Neutrophil (primary cell): ENCODE measurements around the gene STK11.
A peak's percentile ranks its signal among the peaks of the same experiment; 100 is the strongest.

Experiments used
- H3K27ac ChIP-seq: fragments of 200-600 bp; sonication (generic); 2 replicates; pipeline ENCODE4 v1.5.1; 2016; ENCODE audit warnings: mild to moderate bottlenecking, moderate library complexity
- H3K27me3 ChIP-seq: fragments of 200-600 bp; sonication (generic); 2 replicates; pipeline ENCODE4 v1.6.0; 2016; ENCODE audit warnings: mild to moderate bottlenecking
- H3K36me3 ChIP-seq: fragments of 200-600 bp; sonication (generic); 2 replicates; pipeline ENCODE4 v1.5.1; 2017
- H3K4me1 ChIP-seq, 2 experiments: fragments of 200-600 bp in 1 of 2; sonication (generic) in 1 of 2; 1 replicate in 1 of 2; 2 replicates in 1 of 2; pipeline versions ENCODE4 v1.5.1 to v1.6.1; 2013 to 2016; ENCODE audit warnings: low read depth in 1 of 2, low read length in 1 of 2, mild to moderate bottlenecking in 1 of 2, moderate library complexity in 1 of 2; ENCODE audit not compliant: control insufficient read depth in 1 of 2, insufficient read depth in 1 of 2
- H3K4me3 ChIP-seq, 2 experiments: fragments of 200-600 bp in 1 of 2; sonication (generic) in 1 of 2; 1 replicate in 1 of 2; 2 replicates in 1 of 2; pipeline ENCODE4 v1.5.1; 2013 to 2016; ENCODE audit warnings: low read depth in 1 of 2, low read length in 1 of 2, mild to moderate bottlenecking in 1 of 2, moderate library complexity in 1 of 2
- H3K9me3 ChIP-seq: fragments of 200-600 bp; sonication (generic); 2 replicates; pipeline ENCODE4 v1.5.1; 2016
- CTCF ChIP-seq: fragments of 200-600 bp; sonication (generic); IDR thresholded peaks from 2 replicates; pipeline ENCODE4 v1.5.1; 2016; ENCODE audit warnings: antibody characterized with exemption

STK11 gene

GRCh38 chr19:1255186-1256161 lies 49.9 kb downstream of the STK11 start:
- Histone ChIP-seq H3K36me3 (peaks cover 89% of the 10 kb centered on the region), H3K9me3 (peaks cover 14% of the 10 kb centered on the region), H3K4me1 (peaks cover 71 to 73% of the 10 kb centered on the region in 2 experiments), H3K27ac (peak overlapping the region; percentile 100), H3K27me3 (no peaks in the 10 kb centered on the region), H3K4me3 (peak overlapping the region; percentile 20 to 98)
- TF ChIP-seq CTCF = no peak

DNA sequence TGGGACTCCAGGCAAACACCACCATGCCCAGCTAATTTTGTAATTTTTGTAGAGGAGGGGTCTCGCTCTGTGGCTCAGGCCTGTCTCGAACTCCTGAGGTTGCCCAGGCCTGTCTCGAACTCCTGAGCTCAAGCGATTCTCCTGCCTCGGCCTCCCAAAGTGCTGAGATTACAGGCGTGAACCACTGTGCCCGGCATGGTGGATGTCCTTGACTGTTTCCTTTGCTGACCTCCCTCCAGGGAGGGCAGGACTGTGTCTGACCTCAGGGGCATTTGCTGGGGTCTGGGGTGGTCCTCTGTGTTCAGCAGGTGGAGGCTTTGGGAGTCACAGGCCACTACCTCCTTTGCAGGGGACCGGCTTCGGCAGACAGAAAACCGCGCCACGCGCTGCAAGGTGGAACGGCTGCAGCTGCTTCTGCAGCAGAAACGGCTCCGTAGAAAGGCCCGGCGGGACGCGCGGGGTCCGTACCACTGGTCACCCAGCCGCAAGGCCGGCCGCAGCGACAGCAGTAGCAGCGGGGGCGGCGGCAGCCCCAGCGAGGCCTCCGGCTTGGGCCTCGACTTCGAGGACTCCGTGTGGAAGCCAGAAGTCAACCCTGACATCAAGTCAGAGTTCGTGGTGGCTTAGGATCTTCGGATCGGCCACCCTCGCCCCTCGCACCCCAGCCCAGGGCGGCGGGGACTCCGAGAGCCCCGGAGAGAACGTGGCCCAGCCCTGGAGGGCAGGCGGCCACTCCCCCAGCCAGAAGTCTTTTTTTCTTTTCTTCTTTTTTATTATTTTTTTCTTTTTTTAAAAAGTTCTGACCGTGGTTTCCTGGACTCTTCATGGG lies 51.3 kb downstream of the STK11 start:
- Histone ChIP-seq H3K27me3 (no peaks in the 10 kb centered on the region), H3K27ac (peak overlapping the region; percentile 100), H3K9me3 (peaks cover 14% of the 10 kb centered on the region), H3K4me3 (peak overlapping the region; percentile 71 to 72), H3K4me1 (peaks cover 79 to 80% of the 10 kb centered on the region in 2 experiments), H3K36me3 (peaks cover 76% of the 10 kb centered on the region)
- no peak for TF ChIP-seq CTCF

- Histone ChIP-seq H3K4me1 (peaks cover 87% of the 10 kb centered on the region in 2 experiments), H3K9me3 (peaks cover 14% of the 10 kb centered on the region), H3K36me3 (peaks cover 71% of the 10 kb centered on the region), H3K27me3 (no peaks in the 10 kb centered on the region), H3K27ac (peak overlapping the region; percentile 100), H3K4me3 (peak overlapping the region; percentile 71 to 72)
- no peak for TF ChIP-seq CTCF
Measured at GRCh38 chr19:1257475-1258162, 52.0 kb downstream of the STK11 start.

DNA sequence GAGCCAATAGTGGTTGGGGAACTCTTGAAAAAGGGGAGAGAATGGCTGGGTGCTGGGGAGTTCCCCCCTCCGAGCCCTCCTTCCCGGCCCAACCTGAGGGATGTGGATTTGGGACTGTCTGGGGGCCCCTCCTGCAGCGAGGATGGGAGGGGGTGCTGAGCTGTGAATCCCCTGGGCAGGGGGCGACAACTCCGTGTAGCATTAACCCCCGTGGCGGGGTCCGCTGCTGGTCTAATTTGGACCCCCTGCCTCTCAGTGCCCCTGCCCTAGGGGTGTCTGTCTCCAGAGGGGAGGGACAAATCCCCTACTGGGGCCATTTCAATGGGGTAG lies 52.5 kb downstream of the STK11 start:
- H3K36me3 ChIP-seq = peaks cover 66% of the 10 kb centered on the region
- peak overlapping the region; percentile 100 for H3K27ac ChIP-seq
- peak overlapping the region; percentile 71 to 72 for H3K4me3 ChIP-seq
- H3K27me3 ChIP-seq = no peaks in the 10 kb centered on the region
- H3K9me3 ChIP-seq = peaks cover 14% of the 10 kb centered on the region
- peaks cover 89 to 92% of the 10 kb centered on the region in 2 experiments for H3K4me1 ChIP-seq
- TF ChIP-seq CTCF = no peak

- Histone ChIP-seq H3K4me3 (peak overlapping the region; percentile 71 to 72), H3K27me3 (no peaks in the 10 kb centered on the region), H3K4me1 (peaks cover 86 to 93% of the 10 kb centered on the region in 2 experiments), H3K36me3 (peaks cover 60% of the 10 kb centered on the region), H3K27ac (peak overlapping the region; percentile 100), H3K9me3 (peaks cover 14% of the 10 kb centered on the region)
- no peak for TF ChIP-seq CTCF
Measured at GRCh38 chr19:1258707-1259205, 53.2 kb downstream of the STK11 start.
